NOMO-1 treated with dmso at 0.1 percent for 144 hours (cell line): Measurements from ENCODE around the gene SIGLEC14.
A peak's percentile ranks its signal among the peaks of the same experiment; 100 is the strongest.
"Not testable (repeated sequence)": the region's sequence is repeated elsewhere in the genome, so short reads cannot be mapped to it uniquely, and the experiment has no call there.

Source experiments
- DNase-seq: peaks from one replicate; lab custom pipeline; 2025; ENCODE audit not compliant: unreplicated experiment; lab: John Stamatoyannopoulos, UW

The SIGLEC14 gene

GRCh38 chr19:51675911-51676565 is 29.4 kb upstream of the SIGLEC14 start:
- DNase-seq, result not testable (repeated sequence)

DNA sequence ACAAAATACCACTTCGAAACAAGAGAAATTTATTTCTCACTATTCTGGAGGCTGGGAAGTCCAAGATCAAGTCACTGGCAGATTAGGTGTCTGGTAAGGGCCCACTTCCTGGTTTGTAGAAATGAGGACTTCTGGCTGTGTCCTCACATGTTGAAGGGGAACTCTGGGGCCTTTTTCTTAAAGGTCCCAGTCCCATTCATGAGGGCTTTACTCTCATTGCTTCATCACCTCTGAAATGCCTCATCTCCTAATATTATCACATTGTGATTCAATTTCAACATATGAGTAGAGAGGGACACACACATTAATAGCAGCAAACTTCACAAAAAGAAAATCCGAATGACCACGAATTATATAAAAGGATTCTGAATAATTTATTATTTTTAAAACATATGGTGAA is 21.6 kb upstream of the SIGLEC14 start:
- DNase-seq, result peak; percentile 44

DNA sequence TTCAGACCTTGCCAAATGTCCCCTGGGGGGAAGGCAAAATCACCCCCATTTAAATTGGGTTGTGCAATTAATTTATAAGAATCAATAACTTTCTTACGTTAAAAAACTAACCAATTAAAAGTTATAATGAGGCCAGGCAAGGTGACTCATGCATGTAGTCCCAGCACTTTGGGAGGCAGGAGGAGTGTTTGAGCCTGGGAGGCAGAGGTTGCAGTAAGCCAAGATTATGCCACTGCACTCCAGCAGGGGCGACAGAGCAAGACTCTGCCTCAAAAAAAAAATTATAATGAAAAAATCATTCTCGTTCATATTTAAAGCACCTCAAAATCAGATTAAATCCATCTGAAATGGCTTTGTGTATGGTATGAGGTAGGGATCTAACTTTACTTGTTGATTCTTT is 18.4 kb upstream of the SIGLEC14 start:
- DNase-seq, result no peak

DNA sequence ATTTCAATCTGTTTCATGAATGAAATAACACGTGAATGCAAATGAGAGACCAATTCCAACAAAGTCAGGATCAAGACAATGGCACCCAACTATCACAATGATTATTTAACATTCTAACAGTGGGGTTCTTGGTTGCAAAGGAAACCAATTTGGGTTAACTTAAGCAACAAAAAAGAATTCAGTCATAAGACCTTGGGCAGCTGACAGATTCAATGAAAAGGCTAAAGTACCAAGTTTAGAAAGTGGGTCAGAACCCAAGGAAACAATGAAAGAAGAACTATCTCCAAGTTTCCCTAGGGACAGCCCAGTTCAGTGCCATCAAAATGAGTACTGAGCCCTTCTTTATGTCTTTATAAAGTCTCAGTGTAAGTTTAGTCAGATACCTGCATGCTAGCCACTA is 17.5 kb upstream of the SIGLEC14 start:
- DNase-seq, result no peak

- DNase-seq, result no peak
Observed at GRCh38 chr19:51663650-51664049, 17.0 kb upstream of the SIGLEC14 start.

DNA sequence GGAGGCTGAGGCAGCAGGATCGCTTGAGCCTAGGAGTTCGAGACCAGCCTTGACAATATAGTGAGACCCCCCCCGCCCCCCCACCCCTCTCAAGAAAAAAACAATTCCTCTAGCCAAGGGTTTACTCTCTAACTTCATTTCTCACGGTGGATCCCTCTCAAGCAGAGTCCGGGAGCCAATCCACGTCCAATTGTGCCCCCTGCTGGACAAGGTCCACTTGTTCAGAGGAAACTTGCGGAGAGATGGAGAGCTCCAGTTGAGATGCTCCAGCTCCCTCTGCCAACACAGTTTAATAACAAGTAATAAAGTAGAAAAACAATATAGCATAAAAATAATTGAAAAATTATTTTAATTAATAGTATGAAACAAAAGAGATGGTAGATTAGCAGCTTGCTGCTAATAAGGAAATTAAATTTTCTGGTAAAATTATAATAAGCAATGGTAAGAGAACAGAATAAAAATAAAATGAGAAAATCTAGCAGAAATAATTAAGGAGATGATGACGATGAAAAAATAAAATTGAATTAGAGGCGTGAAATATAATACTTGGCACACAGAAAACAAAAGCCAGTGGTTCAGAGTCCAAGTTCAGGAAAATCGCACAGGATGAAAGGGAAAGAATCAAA is 14.5 kb upstream of the SIGLEC14 start:
- no peak for DNase-seq

- DNase-seq, result no peak
Observed at GRCh38 chr19:51654783-51655182, 8.2 kb upstream of the SIGLEC14 start.

GRCh38 chr19:51653162-51653561 is 6.5 kb upstream of the SIGLEC14 start:
- DNase-seq, result no peak

DNA sequence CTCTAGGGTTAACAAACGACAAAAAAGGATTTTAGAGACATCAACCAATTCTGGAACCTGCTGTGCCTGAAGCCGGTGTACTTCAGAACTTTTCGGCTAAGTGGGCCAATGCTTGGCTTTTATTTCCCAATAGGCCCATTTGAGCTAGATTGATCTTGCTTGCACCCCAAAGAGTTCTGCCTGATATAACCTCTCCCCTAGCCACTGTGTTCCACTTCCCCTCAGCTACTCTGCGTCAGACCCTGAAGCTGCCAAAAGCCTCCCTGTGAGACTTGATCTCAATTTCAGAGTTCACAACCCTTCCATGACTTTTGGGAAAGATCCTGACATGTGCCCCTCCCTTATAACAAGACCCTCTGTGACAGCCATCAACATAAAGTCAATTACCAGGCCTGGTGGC is 5.6 kb upstream of the SIGLEC14 start:
- DNase-seq, result no peak

- DNase-seq, result peak; percentile 84
Observed at GRCh38 chr19:51651216-51651846, 4.7 kb upstream of the SIGLEC14 start.

DNA sequence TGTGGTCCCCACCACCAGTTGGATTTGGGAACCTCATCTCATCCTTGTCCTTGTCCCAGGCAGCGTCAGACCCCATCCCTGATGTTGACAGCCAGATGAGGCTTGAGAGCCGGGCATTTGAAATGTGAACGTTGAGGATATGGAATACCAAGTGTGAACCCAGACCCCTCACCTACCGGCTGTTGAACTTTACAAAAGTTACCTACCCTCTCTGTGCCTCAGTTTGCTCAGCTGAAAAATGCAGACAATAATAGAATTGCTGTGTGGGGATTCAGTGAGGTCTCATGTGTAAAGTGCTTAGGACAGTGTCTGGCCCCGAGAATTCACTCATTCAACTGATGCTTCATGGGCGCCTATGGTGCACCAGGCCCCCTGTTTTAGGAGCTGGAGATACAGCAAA is 693 bp upstream of the SIGLEC14 start:
- DNase-seq, result no peak

- DNase-seq, result peak; percentile 85
Observed at GRCh38 chr19:51644636-51645271, 1.9 kb downstream of the SIGLEC14 start.

- no peak for DNase-seq
Observed at GRCh38 chr19:51641648-51642047, 5.0 kb downstream of the SIGLEC14 start.

DNA sequence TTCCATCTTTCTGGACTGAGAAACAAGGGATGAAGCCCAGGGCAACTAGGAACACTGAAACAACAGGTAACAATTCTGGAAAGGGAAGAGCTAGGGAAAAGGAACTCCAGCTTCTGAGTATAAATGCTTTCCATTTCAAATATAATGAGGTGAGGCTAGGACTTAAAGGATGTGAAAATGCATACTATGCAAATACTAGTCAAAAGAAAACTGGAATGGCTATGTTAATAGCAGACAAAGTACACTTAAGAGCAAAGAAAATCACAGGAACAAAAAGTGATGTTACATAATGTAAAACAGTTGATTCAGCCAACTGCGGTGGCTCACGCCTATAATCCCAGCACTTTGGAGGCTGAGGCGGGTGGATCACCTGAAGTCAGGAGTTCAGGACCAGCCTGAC is 6.2 kb downstream of the SIGLEC14 start:
- no peak for DNase-seq

- DNase-seq, result no peak
Observed at GRCh38 chr19:51639916-51640315, 6.7 kb downstream of the SIGLEC14 start.

DNA sequence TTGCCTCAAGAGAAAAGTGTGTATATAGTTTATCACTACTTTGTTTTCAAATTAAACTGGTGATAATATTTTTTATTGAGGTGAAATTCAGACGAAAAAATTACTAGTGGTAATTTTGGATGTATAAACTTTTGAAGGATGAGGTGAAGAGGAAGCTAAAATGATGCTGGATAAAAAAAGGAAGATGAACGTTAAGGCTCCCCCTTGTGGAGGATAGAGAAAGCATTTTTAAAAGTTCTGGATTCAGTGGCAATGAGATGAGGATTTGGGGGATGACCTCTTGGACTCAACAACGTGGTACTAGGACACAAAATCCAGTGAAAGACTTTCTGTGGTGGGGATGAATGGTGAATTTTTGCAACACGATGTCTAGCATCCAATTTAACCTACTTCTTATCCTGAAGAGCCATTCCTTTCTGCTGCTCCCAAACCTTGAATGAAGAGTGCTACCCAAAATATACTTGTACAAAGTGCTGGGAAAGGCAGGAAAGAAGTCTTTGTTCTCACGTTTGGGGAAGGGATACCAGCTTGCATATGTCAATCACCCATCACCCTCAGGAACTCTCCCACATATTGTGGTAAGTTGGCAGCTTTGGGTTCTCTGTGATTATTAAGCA is 9.2 kb downstream of the SIGLEC14 start:
- DNase-seq, result no peak

GRCh38 chr19:51632126-51632525 is 14.5 kb downstream of the SIGLEC14 start:
- DNase-seq, result no peak

GRCh38 chr19:51630315-51630714 is 16.3 kb downstream of the SIGLEC14 start, which contains the start of gene SIGLEC5:
Gene SIGLEC5, minus strand, starts transcription at chr19:51630401. Its CDS starts 66 bp downstream, at chr19:51630335.
- DNase-seq, result not testable (repeated sequence)

- DNase-seq, result no peak
Observed at GRCh38 chr19:51628153-51628939, 18.3 kb downstream of the SIGLEC14 start.

GRCh38 chr19:51627491-51628138 is 19.0 kb downstream of the SIGLEC14 start:
- no peak for DNase-seq
